Fibroblast of lung (primary cell): ENCODE measurements around the gene GAREM2. TPM values are rescaled to one million over a fixed set of nuclear protein-coding genes. Genes with fewer than 3 reads are reported as not detected.

Experiments
- DNase-seq, 2 donors: peaks; one replicate each; pipeline versions ENCODE4 v3.0.0 to v3.0.0-alpha.2; 2010; ENCODE audit warnings: low read depth in 2 of 2
- H2AFZ ChIP-seq: 2 replicates; pipeline ENCODE4 v1.5.1; 2012; ENCODE audit warnings: low read length, control low read depth, inconsistent platforms
- H3K27ac ChIP-seq: 2 replicates; pipeline ENCODE4 v1.5.1; 2011; ENCODE audit warnings: low read length, control low read depth; ENCODE audit not compliant: insufficient read depth
- H3K27me3 ChIP-seq: 2 replicates; pipeline ENCODE4 v1.5.1; 2011; ENCODE audit warnings: mild to moderate bottlenecking, low read length; ENCODE audit not compliant: control insufficient read depth, insufficient read depth
- H3K36me3 ChIP-seq: 2 replicates; pipeline ENCODE4 v1.5.1; 2011; ENCODE audit warnings: low read length; ENCODE audit not compliant: control insufficient read depth, insufficient read depth
- H3K4me1 ChIP-seq: 2 replicates; pipeline ENCODE4 v1.5.1; 2011; ENCODE audit warnings: low read length; ENCODE audit not compliant: control insufficient read depth, insufficient read depth; ENCODE audit errors: extremely low read depth
- H3K4me2 ChIP-seq: 2 replicates; pipeline ENCODE4 v1.5.1; 2011; ENCODE audit warnings: low read length, control low read depth; ENCODE audit not compliant: insufficient read depth; ENCODE audit errors: extremely low read depth
- H3K4me3 ChIP-seq, 4 experiments: fragments of 200-600 bp in 1 of 4; sonication (generic) in 1 of 4; replicated peaks in 1 of 4; 2 replicates each; pipeline ENCODE4 v1.5.1; 2011 to 2016; ENCODE audit warnings: low read length in 4 of 4, low read depth in 3 of 4, mild to moderate bottlenecking in 3 of 4, control low read depth in 2 of 4, inconsistent platforms in 1 of 4, mixed read lengths in 1 of 4; ENCODE audit not compliant: insufficient read depth in 1 of 4; ENCODE audit errors: control extremely low read depth in 1 of 4
- H3K79me2 ChIP-seq: 2 replicates; pipeline ENCODE4 v1.5.1; 2012; ENCODE audit warnings: mild to moderate bottlenecking, low read length, inconsistent platforms; ENCODE audit not compliant: control insufficient read depth, insufficient read depth
- H3K9ac ChIP-seq: 2 replicates; pipeline ENCODE4 v1.5.1; 2011; ENCODE audit warnings: mild to moderate bottlenecking, low read length, control low read depth; ENCODE audit not compliant: insufficient read depth
- H3K9me3 ChIP-seq: 2 replicates; pipeline ENCODE4 v1.5.1; 2012; ENCODE audit warnings: low read depth, low read length; ENCODE audit not compliant: control insufficient read depth, insufficient read depth
- H4K20me1 ChIP-seq: 2 replicates; pipeline ENCODE4 v1.5.1; 2011; ENCODE audit warnings: low read length; ENCODE audit not compliant: control insufficient read depth, insufficient read depth; ENCODE audit errors: extremely low read depth
- CTCF ChIP-seq, 2 donors: IDR thresholded peaks in 1 of 2; conservative IDR thresholded peaks in 1 of 2; 1 replicate in 1 of 2; 2 replicates in 1 of 2; pipeline ENCODE4 v1.5.1; 2011 to 2012; ENCODE audit warnings: low read length in 2 of 2, control low read depth in 1 of 2, inconsistent platforms in 1 of 2, low read depth in 1 of 2, mild to moderate bottlenecking in 1 of 2
- EZH2 ChIP-seq: IDR thresholded peaks from 2 replicates; pipeline ENCODE4 v1.5.1; 2012; ENCODE audit warnings: low read length, control low read depth, mild to moderate bottlenecking; ENCODE audit errors: missing control alignments
- polyA plus RNA-seq, 2 donors: library from polyadenylated mRNA; depleted of rRNA in 1 of 2; stranded (reverse) in 1 of 2; unstranded in 1 of 2; fragments of >200 nt; gene quantifications; 2 replicates each; pipeline ENCODE4 v1.2.1, GENCODE V29; 2011 to 2012; ENCODE audit warnings: missing spikeins in 1 of 2
- total RNA-seq: library from RNA; depleted of rRNA; stranded (reverse); fragments of >200 nt; gene quantifications from 2 replicates; pipeline ENCODE4 v1.2.1, GENCODE V29; 2014

The GAREM2 gene
- total and polyA plus RNA-seq, 2 donors (not counting 1 experiment from before 2014, with no cell fraction given) = 0.66 to 1.6 TPM

- TF ChIP-seq EZH2 (no peak), CTCF (conservative IDR thresholded peaks at IDR 0.05 in 1 of 2, IDR thresholded peaks at IDR 0.05 in 1 of 2; ENCODE audit: low read depth in 1 of 2, low read length in 2 of 2) (no peak)
Measured at GRCh38 chr2:26191316-26192159, 18.6 kb downstream of the GAREM2 start.

GRCh38 chr2:26193578-26194231 lies 20.8 kb downstream of the GAREM2 start:
- Histone ChIP-seq H3K9ac (no peak overlapping the region), H2AFZ (no peak overlapping the region), H3K4me1 (no peaks in the 10 kb centered on the region), H3K27ac (no peak overlapping the region), H3K4me2 (no peak overlapping the region), H3K79me2 (no peaks in the 10 kb centered on the region), H3K36me3 (peaks cover 27% of the 10 kb centered on the region), H3K9me3 (no peaks in the 10 kb centered on the region), H4K20me1 (no peaks in the 10 kb centered on the region), H3K4me3 (no peak overlapping the region), H3K27me3 (no peaks in the 10 kb centered on the region)
- TF ChIP-seq CTCF (conservative IDR thresholded peaks at IDR 0.05 in 1 of 2, IDR thresholded peaks at IDR 0.05 in 1 of 2; ENCODE audit: low read depth in 1 of 2, low read length in 2 of 2) (no peak), EZH2 (no peak)
- no peak for DNase-seq

More at GRCh38 chr2:26191316-26192159, 18.6 kb downstream of the GAREM2 start:
- H3K4me1 ChIP-seq = no peaks in the 10 kb centered on the region
- H3K27ac ChIP-seq = no peak overlapping the region
- H3K36me3 ChIP-seq = peaks cover 19% of the 10 kb centered on the region
- no peak overlapping the region for H3K9ac ChIP-seq
- H2AFZ ChIP-seq = no peak overlapping the region
- no peaks in the 10 kb centered on the region for H3K79me2 ChIP-seq
- no peaks in the 10 kb centered on the region for H3K9me3 ChIP-seq
- H3K4me2 ChIP-seq = no peak overlapping the region
- no peaks in the 10 kb centered on the region for H3K27me3 ChIP-seq
- DNase-seq = no peak
- no peaks in the 10 kb centered on the region for H4K20me1 ChIP-seq
- H3K4me3 ChIP-seq = no peak overlapping the region
